Stimulated activated CD8-positive, alpha-beta memory T cell treated with anti-CD3 and anti-CD28 coated beads, Interleukin-12 subunit alpha, Interleukin-12 subunit beta, amount 100 ng/mL, for 1 hour (primary cell): Measurements from ENCODE around the gene GREM1.

Source experiments
- DNase-seq: peaks from one replicate; pipeline ENCODE4 v3.0.0-alpha.2; 2020; ENCODE audit warnings: low read depth

GREM1 gene

DNA sequence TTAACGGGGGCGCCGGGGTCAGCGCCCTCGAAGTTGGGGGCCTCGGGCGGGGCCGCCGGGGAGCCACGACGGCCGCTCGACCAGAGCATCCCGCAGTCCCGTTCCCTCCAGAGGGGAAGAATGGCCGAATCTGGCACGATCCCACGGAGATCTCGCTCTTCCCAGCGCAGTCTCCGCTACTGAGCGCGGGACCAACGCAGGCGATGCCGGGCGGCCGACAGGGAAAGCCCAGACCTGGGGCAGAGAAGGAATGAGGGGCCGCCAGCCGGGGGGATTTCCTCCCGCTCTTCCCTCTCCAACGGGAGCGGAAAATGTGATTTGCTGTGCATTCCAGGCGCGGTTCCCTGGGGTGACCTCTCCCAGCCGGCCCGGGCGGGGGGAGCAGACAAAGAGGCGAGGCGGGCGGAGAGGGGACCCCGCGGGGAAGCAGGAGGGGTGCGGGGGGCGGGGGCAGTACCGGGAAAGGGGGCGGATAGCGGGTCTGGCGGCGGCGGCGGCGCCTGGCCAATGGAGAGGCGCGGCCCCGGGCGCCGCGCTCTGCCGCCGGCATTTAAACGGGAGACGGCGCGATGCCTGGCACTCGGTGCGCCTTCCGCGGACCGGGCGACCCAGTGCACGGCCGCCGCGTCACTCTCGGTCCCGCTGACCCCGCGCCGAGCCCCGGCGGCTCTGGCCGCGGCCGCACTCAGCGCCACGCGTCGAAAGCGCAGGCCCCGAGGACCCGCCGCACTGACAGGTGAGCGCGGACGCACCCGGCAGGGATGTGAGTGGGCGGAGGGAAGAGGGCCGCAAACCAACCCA lies at the start of gene GREM1:
TSS of gene GREM1 (plus strand) at position 579 of the 801 bp plus-strand sequence. CDS start 12,687 bp downstream, outside the sequence.
- no peak for DNase-seq

DNA sequence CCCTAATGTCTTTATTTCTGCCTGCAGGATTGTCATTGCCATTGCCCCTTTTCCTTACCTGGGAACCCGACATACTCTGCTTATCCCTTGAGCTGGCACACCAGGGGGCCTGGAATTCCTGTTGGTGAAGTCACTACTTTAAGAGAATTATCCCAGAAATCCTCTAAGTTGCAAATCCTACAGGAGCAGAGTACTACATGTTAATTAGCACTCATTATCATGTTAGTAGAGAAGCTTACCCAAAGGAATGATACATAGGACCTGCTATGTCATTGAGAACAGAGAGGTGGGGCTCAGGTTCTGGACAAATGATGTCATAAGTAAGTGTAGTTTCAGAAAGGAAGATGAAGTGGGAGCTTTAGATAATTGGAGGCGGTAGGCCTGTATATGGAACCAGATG lies 48.9 kb upstream of the GREM1 start:
- no peak for DNase-seq

DNA sequence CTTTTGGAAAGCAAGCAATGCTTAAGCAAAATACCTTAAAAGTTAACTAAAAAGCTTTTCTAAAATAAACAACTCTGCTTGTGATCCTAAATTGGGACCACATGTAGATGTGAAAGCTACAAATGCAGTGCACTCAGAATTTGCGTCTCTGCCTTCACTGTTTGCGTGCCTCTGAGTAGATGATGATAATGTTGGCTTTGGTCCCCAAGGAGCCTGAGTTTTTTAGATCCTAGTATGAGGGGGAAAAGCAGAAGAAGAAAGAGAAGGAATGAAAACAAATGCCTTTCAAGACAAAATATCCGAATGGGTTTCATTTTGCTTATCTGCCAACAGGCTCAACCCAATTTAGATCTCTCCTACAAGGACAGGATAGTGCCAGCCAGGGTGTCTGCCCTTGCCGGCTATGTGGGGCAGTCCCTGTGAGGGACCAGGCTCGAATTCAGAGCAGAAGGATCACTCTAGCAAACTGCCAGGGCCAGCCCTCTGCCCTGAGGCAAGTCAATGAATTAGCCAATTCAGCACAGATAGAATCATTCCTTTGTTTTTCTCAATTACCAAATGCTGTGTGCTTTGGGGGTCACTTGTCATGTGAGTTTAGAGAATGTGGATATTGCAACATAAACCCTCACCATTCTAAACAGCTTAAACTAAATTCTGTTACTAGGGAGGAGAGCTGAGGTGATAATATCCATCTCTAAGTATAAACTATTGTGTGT lies 47.8 kb upstream of the GREM1 start:
- no peak for DNase-seq

- DNase-seq = no peak
These were observed 47.2 kb upstream of the GREM1 start for GRCh38 chr15:32670623-32671022.

DNA sequence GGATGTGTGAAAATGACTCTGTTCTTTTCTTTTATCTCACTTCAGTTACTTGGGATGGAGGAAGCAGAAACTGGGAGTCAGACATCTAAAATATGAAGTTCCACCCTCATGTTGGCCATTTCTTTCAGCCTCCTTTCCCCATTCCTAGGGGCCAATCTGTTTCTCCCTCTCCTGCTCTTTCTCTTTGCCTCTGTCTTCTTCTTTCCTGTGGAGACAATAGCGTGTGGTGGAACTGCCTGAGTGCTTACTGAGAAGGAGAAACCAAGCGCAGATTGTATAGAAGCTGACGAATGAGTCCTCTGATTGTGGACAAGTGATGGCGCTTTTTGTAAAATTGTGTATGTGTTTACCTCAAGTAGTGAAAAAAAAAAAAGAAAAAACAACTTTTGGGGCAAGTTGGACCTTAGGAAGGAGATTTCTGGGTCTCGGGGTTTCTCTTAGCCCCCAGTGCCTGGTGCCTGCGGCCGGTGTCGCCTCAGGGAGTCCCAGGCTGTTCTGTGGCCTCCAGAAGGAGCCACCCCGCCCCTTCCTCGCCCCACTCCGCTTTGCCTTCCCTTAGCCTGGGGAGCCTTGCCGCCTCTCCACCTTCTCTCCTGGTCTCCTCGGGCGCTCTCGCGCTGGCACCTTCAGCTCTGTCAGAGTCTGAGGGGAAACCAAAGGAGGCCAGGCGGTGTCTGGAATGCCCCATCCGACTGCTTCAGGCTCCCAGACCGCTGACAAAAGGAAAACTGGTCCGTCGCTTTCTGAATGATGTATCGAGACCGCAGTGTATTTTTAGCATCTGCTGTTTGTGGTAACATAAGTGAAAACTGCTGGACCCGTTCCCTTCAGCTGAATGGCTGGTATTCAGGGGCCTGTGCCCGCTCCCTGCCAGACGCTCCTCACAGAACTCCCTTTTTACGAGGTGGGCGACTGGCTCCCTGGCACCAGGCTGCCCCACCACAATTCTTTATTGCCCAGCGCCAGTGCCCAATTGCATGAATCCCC lies 46.2 kb upstream of the GREM1 start:
- DNase-seq = no peak

DNA sequence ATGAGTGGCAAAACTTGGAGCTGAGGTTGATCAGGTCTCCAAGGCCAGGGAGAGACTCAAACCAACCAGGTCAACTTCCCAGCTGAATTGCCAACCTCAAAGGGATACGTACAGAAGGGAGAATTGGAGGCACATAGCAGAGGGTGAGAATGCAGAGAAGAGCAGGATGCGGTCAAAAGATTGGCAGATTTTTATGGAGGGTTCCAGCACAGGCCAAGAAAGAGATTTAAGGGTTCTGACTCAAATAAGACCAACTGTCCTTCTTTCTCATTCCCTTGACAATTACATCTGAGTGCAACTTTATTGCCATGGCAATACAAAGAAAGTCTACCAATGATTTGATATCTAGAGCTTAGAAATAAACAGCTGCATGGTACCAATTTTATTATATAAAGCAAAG lies 43.1 kb upstream of the GREM1 start:
- no peak for DNase-seq

DNA sequence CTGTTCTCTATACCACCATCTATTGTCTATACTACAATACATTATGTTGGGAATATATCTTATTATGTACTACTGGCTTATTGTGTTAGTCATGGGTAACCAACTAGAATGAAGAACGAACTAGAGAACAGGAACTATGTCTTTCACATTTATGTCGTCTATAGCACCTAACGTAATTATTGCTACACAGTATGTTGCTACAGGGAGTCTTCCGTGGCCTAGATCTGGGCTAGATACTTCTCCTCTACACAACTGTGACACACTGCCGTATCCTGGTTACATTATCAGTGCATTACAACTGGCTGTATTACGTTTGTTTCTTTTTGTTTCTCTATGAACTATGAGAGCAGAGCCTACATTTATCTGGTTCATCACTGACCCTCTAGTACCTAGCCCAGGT lies 42.3 kb upstream of the GREM1 start:
- DNase-seq = no peak

- no peak for DNase-seq
These were observed 41.6 kb upstream of the GREM1 start for GRCh38 chr15:32676169-32676568.

- DNase-seq = no peak
These were observed 40.5 kb upstream of the GREM1 start for GRCh38 chr15:32677238-32677750.

DNA sequence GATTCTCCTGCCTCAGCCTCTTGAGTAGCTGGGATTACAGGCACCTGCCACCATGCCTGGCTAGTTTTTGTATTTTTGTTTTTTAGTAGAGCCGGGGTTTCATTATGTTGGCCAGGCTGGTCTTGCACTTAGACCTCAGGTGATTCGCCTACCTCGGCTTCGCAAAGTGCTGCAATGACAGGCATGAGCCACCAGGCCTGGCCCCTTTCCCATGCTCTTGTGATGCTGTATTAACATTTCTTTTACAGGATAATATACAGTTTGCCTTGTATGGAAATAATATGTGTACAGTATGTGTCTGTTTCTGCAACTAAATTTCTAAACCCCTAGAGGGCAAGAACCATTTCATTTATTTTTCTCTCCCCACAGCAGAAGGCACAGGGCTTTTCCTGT lies 38.5 kb upstream of the GREM1 start:
- no peak for DNase-seq

DNA sequence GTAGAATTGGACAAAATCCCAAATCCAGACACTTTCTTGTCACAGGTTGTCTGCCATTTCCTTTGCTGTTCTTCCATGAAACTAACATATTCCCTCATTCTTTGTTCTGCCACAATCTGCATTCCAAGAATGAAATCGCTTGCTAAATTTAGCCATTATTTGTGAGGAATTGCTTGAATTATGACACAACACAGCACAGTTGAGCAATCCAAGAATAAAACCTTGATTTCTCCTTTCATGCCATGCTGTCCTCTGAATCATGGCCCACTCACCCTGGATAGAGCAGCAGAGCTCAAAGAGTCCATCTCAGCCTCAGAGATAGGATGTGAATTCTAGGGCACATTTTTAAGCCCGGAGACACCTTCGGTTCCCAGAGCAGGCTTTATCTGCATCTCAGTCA lies 35.2 kb upstream of the GREM1 start:
- DNase-seq = no peak

- DNase-seq = no peak
These were observed 34.7 kb upstream of the GREM1 start for GRCh38 chr15:32682977-32683630.

DNA sequence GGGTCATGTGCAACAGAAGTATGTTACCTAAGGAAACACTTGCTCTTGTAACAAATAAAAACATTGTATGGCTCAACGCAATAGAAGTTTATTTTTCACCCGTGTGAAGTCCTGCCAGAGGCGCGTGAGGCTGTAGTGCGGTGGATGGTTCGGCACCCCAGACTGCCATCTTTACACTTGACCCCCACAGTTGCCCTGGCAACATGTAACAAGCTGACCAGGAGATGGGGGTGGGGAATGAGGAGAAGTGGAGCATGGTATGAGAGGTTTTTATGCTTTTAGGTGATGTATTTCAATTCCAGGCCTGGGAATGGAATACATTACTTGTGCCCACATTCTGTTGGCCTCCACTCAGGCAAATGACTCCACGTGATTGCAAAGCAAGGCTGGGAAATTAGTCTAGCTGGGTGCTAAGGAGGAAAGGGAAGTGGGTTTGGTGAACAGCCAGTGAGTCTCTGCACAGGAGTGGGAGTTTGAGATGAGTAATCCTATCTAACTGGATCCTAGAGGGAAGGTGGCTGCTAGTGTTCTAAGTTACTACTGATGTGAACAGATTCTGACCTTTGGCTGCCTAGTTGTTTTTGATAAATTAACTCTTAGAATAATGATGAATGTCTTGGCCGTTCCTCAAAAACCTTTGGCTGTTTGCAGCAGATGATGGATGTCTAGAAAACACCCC lies 33.8 kb upstream of the GREM1 start:
- DNase-seq = no peak

- DNase-seq = no peak
These were observed 32.2 kb upstream of the GREM1 start for GRCh38 chr15:32685576-32685975.

GRCh38 chr15:32687556-32687955 lies 30.2 kb upstream of the GREM1 start:
- no peak for DNase-seq

GRCh38 chr15:32688151-32688639 lies 29.6 kb upstream of the GREM1 start:
- no peak for DNase-seq

DNA sequence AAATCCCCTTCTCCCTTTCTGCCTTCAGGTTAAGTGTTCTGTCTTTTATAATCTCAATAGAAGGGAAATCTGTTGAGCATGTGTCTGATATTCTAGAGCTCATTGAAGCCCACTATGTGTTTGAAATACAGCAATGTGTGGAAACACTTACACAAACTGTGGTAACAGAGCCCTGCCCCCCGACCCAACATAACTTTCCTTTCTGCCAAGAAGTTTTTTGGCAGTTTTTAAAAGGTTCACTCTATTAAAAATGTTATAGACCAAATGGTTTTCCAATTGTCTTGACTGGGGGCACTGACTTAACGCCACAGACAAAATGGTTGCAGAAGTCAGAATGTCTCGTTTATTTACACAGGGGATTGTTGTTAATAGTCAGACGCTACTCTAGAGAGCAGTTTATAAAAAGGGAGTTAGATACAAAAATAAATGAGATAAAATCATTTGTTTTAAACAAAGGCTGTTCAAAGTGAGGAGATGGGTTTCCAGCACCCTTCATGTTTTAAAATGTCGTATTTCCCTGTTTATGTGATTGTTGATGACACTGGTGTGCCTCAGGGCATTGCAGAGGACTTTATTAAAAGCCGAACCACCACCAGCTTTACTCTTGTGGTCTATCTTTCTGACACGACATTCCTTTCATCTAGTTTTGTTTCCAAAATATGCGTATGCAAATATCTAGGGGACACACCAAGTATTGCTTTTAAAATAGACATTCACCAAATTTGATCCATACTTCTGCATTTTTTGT lies 26.7 kb upstream of the GREM1 start:
- DNase-seq = no peak

DNA sequence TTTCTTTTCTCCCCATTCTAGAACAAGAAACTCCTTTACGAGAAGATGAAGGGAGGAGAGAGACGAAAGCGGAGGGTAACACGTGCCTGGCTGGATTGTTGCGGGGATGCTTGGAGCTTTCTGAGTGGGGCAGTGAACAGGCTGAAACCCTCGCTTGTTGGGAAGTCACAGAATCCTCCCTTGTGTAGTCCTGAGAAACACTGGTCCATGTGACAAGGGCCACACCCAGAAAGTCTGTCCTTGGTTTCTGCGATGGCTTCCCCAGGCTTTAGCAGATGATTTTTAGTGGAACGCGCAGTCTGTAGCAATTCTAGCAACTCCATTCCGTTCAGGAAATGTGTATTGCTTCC lies 26.1 kb upstream of the GREM1 start:
- no peak for DNase-seq

- no peak for DNase-seq
These were observed 25.5 kb upstream of the GREM1 start for GRCh38 chr15:32692286-32692685.
